Ishikawa (cell line): ENCODE data around the gene MED12L.

Experiments
- CEBPB ChIP-seq: IDR thresholded peaks from 2 replicates; pipeline ENCODE4 v1.6.1; 2012
- CREB1 ChIP-seq: IDR thresholded peaks from 2 replicates; pipeline ENCODE4 v1.6.1; 2012; ENCODE audit warnings: low read depth
- EGR1 ChIP-seq: IDR thresholded peaks from 2 replicates; pipeline ENCODE4 v1.6.1; 2012
- EP300 ChIP-seq: IDR thresholded peaks from 2 replicates; pipeline ENCODE4 v1.6.1; 2012; ENCODE audit warnings: borderline replicate concordance
- FOXM1 ChIP-seq: IDR thresholded peaks from 2 replicates; pipeline ENCODE4 v1.6.1; 2012; ENCODE audit warnings: low read depth, borderline replicate concordance
- MAX ChIP-seq: IDR thresholded peaks from 2 replicates; pipeline ENCODE4 v1.6.1; 2012
- NFIC ChIP-seq: IDR thresholded peaks from 2 replicates; pipeline ENCODE4 v1.6.1; 2012
- RAD21 ChIP-seq: IDR thresholded peaks from 2 replicates; pipeline ENCODE4 v1.6.1; 2012; ENCODE audit warnings: low read depth
- TAF1 ChIP-seq: IDR thresholded peaks from 2 replicates; pipeline ENCODE4 v1.6.1; 2012; ENCODE audit warnings: low read depth, mild to moderate bottlenecking
- TCF12 ChIP-seq: IDR thresholded peaks from 2 replicates; pipeline ENCODE4 v1.6.1; 2012; ENCODE audit warnings: low read depth
- TEAD4 ChIP-seq: IDR thresholded peaks from 2 replicates; pipeline ENCODE4 v1.6.1; 2012
- USF1 ChIP-seq: IDR thresholded peaks from 2 replicates; pipeline ENCODE4 v1.6.1; 2012
- YY1 ChIP-seq: IDR thresholded peaks from 2 replicates; pipeline ENCODE4 v1.6.1; 2012; ENCODE audit warnings: low read depth
- ZBTB7A ChIP-seq: IDR thresholded peaks from 2 replicates; pipeline ENCODE4 v1.6.1; 2012; ENCODE audit warnings: low read depth
- TF ChIP-seq, protein P1 (sequence below): IDR thresholded peaks from 2 replicates; pipeline ENCODE4 v1.6.1; 2012; ENCODE audit warnings: low read depth, mild to moderate bottlenecking

MED12L gene

DNA sequence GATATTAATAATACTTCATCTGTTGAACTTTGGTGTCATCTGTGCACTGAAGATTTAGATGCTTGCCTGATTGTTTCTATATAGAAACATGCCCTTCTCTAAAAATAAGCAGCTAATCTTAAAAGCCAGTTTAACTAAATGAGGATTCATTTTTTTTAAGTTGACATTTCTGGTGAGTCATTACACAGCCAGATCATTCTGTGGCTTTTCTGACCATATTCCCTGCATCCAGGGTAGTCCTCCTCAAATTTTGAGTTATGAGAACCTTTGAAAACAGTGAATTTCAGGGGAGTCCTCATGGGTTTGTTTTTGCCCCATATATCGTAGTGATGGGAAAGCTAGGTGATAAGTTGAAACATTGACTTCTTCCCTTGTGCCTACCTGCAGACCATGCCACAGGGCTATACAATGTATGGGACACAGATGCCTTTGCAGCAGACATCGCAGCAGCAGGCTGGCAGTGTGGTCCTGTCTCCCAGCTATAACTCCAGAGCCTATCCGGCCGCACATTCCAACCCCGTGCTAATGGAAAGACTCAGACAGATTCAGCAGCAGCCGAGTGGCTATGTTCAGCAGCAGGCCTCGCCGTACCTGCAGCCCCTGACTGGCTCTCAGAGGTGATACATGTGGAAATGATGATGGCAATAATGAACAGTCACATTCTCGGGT lies 325.6 kb downstream of the MED12L start:
- no peak for TF ChIP-seq EGR1
- TF ChIP-seq YY1 = no peak
- TF ChIP-seq MAX = no peak
- no peak for TF ChIP-seq EP300
- TF ChIP-seq USF1 = no peak
- no peak for TF ChIP-seq RAD21
- TF ChIP-seq TAF1 = no peak
- TF ChIP-seq TEAD4 = no peak
- TF ChIP-seq NFIC = no peak
- TF ChIP-seq CEBPB = no peak
- TF ChIP-seq ZBTB7A = no peak
- TF ChIP-seq CREB1 = no peak
- TF ChIP-seq, protein P1, sequence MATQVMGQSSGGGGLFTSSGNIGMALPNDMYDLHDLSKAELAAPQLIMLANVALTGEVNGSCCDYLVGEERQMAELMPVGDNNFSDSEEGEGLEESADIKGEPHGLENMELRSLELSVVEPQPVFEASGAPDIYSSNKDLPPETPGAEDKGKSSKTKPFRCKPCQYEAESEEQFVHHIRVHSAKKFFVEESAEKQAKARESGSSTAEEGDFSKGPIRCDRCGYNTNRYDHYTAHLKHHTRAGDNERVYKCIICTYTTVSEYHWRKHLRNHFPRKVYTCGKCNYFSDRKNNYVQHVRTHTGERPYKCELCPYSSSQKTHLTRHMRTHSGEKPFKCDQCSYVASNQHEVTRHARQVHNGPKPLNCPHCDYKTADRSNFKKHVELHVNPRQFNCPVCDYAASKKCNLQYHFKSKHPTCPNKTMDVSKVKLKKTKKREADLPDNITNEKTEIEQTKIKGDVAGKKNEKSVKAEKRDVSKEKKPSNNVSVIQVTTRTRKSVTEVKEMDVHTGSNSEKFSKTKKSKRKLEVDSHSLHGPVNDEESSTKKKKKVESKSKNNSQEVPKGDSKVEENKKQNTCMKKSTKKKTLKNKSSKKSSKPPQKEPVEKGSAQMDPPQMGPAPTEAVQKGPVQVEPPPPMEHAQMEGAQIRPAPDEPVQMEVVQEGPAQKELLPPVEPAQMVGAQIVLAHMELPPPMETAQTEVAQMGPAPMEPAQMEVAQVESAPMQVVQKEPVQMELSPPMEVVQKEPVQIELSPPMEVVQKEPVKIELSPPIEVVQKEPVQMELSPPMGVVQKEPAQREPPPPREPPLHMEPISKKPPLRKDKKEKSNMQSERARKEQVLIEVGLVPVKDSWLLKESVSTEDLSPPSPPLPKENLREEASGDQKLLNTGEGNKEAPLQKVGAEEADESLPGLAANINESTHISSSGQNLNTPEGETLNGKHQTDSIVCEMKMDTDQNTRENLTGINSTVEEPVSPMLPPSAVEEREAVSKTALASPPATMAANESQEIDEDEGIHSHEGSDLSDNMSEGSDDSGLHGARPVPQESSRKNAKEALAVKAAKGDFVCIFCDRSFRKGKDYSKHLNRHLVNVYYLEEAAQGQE = no peak
- TF ChIP-seq TCF12 = no peak
- no peak for TF ChIP-seq FOXM1

DNA sequence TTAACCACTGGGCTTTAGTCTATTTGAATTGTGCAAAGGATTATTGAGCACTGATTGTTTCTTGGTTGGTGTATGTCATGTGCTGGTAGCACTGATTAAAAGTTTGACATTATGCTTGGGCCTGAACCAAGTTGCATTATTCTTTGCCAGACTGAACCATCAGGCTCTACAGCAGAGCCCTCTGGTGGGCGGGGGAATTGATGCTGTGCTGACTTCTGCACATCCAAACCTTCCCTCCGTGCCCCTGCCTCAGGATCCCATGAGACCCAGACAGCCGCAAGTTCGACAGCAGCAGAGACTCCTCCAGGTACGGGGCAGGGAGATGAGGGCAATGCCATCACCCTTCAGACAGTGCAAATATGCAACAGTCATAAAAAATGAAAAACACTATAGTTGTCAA lies 327.5 kb downstream of the MED12L start:
- TF ChIP-seq ZBTB7A = no peak
- TF ChIP-seq TEAD4 = no peak
- no peak for TF ChIP-seq FOXM1
- no peak for TF ChIP-seq YY1
- TF ChIP-seq EP300 = no peak
- TF ChIP-seq TCF12 = no peak
- no peak for TF ChIP-seq RAD21

- TF ChIP-seq FOXM1 (no peak), TAF1 (no peak), MAX (no peak), EP300 (no peak), TCF12 (no peak), CEBPB (no peak), USF1 (no peak), NFIC (no peak), ZBTB7A (no peak), CREB1 (no peak), TEAD4 (no peak), YY1 (no peak), EGR1 (no peak), RAD21 (no peak)
- TF ChIP-seq, protein P1 = no peak
Observed at GRCh38 chr3:151415289-151415688, 329.8 kb downstream of the MED12L start.

- TF ChIP-seq EP300 (no peak), CREB1 (no peak), NFIC (no peak), TCF12 (no peak), RAD21 (no peak), ZBTB7A (no peak), FOXM1 (no peak), MAX (no peak), TEAD4 (no peak), TAF1 (no peak), YY1 (no peak), EGR1 (no peak), CEBPB (no peak), USF1 (no peak)
- TF ChIP-seq, protein P1 = no peak
Observed at GRCh38 chr3:151419806-151420205, 334.3 kb downstream of the MED12L start.
